NCI-H1436 (cell line): ENCODE data around the gene PSME2.

Experiments used
- DNase-seq: peaks from one replicate; lab custom pipeline; 2025; lab: John Stamatoyannopoulos, UW

The PSME2 gene

DNA sequence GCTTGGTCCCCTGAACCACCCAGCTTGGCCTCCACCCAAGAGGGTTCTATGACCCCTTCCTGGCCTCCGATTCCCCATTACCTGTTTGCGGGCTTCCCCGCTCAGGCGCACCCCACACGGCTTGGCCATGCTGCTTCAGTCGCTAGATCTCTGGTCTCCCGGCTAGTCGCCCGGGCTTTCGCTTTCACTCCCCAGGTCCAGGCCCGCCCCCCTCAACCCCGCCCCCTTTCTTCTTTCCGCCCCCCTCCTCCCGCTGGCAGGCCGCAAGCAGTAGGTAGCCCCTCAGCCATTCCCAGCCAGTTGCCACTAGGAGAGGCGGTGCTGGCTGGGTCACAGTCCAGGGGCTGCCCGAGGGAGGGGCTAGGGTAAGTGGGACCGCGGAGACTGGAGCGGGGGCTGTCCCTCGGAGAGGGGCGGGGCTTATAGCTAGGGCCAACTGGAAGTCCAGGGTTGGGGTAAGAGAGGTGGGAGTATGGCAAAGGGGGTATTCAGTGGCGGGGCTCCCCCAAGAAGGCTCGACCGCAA lies at the start of gene PSME2:
Gene PSME2, minus strand, starts transcription at position 158 of the 525 bp plus-strand sequence. Its CDS starts 29 bp downstream, at position 129.
- peak; percentile 96 for DNase-seq

DNA sequence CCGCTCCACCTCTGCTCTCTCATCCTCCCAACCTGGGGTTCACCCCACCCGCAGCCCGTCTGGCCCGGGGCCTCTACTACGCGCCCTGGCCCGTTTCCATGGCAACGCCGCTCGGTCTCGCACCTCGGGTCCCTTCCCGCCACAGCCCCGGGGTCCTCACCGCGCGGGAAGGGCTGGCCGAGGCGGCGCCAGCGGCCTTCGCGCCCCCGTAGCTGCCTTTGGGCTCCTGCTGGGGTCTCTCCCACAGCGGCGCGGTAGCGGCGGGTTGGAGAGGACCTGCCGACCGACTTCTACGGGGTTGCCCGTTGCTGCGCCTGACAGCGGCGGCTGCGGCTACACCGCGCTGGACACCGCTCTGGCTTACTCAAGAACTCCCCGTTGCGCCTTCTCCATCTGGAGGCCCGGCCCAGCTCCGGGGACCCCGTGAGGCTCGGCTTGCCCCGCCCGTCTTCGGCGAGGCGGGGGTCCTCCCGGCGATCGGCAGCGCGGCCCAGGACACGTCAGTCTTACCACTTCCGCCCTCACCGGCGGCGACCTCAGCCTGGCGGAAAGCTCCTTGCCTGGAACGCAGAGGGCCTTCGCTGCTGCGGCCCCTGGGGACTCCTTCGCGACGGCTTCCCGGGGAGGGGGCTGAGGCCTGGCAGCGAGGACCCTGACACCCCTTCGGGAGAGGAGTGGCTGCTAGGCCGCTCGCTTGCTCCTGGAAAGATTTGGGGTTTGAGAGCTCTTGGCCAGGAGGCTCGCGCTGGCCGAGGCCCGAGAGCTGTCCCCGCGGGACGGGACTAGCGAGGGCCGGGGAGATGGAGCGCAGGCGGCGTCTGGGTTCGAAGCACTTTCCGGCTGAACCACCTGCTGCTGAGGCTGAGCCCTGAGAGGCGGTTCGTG lies 49.0 kb upstream of the PSME2 start, which contains the start of gene TM9SF1:
Gene TM9SF1, minus strand, starts transcription at position 256 of the 885 bp plus-strand sequence. CDS start 422 bp downstream, outside the sequence.
- peak; percentile 82 for DNase-seq

DNA sequence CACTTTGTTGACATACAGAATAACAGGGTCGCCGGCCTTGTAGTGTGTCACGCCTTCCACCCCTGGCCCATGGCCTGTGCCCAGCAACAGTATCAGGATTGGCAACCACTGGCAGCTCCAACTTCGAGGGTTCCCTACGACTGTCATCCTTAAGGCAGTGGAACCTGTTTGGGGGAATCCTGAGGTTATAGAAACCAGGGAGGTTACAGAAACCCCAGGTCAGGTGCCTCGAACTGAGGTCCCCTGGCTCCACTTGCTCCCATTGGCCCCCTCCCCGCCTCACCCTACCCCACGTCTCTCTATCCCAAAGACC lies 48.4 kb upstream of the PSME2 start:
- no peak for DNase-seq

GRCh38 chr14:24194186-24194872 lies 47.9 kb upstream of the PSME2 start:
- no peak for DNase-seq

DNA sequence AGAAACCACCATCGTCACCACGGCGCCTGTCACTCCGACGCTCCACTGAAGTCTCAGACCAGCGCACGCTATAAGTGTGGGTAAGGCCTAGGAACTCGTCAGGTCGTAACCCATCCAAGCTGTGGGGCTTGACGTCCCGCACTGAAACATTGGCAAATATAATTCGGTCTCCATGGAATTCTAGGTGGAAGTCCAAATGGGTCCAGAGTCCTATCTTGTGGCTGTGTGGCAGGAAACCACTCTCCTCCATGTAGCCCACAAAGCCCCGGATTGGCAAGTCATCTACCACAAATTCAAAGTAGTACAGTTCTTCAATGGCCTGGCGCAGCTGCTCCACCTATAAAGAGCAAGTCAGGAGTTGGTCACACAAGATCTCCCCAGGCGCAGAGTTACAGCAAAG lies 46.5 kb upstream of the PSME2 start:
- DNase-seq, result no peak

- no peak for DNase-seq
Observed at GRCh38 chr14:24190416-24190815, 44.0 kb upstream of the PSME2 start.

DNA sequence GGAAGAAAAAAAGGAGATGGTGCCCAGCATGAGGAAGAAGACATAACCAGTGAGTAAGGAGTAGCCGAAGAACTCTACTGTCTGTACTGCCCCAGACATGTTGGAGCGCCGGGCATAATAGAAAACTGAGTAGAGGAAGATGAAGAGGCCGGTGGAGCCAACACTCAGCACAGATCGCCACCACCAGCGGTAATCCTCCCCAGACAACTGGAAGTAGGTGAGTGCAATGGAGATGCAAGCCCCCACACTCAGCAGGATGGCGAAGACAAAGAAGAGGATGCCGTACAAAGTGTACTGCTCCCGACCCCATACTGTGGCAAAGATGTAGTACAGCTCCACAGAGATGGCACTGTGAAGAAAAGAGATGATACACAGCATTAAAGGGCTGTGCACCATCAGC lies 43.0 kb upstream of the PSME2 start:
- no peak for DNase-seq

DNA sequence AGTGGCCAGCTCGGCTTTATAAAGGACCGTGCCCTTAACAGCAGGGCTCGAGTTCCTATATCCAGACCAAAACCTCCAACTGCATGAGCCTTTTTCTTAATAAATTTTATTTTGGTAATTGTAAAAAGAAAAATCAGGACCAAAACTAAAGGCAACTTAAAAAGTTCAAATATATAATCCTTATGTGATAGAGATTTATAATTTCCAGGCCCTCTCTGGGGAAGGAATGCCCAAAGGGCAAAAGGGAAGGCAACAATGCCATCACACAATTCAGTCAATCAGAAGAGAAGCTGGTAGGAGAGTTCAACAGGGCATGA lies 42.6 kb upstream of the PSME2 start:
- DNase-seq, result no peak

GRCh38 chr14:24188251-24189058 lies 42.0 kb upstream of the PSME2 start, which contains the start of gene IPO4:
IPO4 (minus strand) TSS chr14:24188816; CDS start chr14:24188787, 29 bp downstream.
- DNase-seq, result peak; percentile 95

- no peak for DNase-seq
Observed at GRCh38 chr14:24187539-24187915, 41.1 kb upstream of the PSME2 start.

DNA sequence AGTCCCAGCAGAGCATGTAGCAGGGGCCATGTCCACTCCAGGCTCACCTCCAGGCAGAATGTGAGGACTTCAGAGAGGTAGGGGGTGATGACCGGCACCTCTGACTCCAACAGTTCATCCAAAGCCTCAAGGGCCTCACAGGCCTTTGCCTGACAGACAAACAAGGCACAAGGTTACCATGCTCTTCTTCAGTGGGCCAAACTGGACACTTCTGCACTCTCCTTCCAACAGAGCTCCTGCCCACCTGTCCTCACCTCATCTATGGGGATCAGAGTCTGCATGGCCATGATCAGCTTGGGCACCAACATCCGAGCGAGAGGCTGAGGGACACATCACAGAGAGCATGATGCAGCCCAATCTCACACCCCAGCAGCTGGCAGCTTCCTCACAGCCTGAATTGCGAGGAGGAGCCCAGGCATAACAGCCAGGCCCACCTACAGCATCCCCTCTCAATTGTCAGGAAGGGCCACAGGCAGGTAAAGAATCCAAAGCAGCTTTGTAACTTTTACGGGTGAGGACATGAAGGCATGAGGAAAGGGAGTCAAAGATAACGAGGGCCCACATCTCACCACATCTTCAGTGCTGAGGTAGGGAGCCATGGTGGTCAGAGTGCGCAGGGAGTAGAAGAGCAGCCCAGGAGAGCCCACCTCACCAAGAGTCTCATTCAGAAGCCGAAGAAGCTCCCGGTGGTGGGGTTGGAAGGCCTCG lies 40.6 kb upstream of the PSME2 start:
- DNase-seq, result no peak

GRCh38 chr14:24185741-24186140 lies 39.3 kb upstream of the PSME2 start:
- no peak for DNase-seq

DNA sequence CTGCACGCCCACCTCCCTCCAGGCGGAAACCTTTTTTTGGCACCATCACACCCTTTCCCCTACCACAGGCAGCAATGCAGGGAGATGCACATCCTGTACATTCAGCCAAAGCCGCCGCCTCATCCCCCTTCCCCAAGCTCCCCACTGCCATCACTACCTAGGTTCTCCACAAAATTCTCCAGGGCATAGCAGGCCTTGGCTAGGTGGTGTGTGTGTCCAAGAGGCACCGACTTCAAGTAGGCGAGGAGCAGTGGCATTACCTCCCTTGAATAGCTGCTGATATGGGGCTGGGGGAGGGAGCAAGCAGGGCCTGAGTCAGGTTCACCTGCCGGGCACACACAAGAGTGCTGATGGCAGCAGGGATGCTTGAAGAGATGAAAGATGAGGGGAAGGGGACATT lies 38.6 kb upstream of the PSME2 start:
- DNase-seq, result no peak

DNA sequence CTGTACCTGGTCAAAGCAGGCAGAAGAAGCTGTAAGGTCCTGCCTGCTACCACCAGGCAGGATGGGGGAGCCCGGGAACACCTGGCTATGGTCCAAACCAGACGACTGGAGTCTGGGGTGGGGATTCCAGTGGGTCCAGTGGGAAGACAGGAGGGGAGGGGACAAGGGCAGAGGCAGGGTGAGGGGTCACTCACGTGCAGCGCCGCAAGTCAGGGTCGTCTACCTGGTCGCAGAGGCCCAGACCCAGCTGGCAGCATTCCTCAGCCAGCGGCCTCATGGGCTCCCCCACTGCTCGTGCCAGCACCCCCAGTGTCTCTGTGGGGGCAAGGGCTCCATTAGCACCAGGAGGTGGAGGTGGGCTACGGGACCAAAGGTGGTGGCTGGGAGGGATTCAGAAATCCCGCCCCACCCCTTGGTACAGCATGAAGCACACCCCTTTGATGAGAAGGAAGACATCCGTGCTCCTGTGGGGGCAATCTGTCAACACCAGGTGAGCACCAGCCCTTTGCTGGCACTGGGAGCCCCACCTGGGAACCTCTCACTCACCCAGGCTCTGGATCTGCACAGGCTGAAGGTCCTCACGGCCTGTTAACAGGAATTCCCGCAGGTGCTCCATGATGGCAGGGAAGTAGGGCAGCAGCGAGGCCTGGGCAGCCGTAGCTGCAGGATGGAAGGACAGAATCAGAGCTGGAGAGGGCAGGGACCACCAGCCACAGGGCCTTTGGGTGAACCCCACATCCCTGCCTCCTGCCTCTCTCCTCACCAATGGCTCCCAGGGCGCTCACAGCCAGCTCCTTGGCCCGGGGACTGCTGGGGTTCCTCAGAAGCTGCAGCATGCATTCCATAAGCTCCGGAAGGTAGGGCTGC lies 37.9 kb upstream of the PSME2 start:
- DNase-seq, result no peak

DNA sequence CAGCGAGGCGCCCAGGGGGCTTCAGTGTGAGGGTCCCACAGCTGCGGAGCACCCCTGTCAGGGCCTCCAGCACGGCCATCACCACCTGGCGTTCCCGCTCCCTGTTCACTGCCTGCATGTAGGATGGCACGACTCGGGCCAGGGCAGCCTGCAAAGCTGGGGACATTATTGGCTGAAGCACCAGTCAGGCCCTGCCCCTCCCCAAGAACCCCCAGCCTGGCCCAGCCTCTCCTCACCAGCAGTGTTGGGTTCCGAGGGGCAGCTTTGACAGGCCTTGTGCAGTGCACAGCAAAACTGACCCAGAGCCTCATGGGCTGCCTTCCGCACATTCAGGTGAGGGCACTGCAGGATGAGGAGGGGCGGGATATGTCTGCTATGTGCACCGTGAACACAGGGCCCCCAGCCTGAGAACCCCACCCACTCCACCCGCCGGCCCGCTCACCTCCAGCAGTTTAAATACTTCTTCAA lies 36.6 kb upstream of the PSME2 start:
- DNase-seq, result no peak

DNA sequence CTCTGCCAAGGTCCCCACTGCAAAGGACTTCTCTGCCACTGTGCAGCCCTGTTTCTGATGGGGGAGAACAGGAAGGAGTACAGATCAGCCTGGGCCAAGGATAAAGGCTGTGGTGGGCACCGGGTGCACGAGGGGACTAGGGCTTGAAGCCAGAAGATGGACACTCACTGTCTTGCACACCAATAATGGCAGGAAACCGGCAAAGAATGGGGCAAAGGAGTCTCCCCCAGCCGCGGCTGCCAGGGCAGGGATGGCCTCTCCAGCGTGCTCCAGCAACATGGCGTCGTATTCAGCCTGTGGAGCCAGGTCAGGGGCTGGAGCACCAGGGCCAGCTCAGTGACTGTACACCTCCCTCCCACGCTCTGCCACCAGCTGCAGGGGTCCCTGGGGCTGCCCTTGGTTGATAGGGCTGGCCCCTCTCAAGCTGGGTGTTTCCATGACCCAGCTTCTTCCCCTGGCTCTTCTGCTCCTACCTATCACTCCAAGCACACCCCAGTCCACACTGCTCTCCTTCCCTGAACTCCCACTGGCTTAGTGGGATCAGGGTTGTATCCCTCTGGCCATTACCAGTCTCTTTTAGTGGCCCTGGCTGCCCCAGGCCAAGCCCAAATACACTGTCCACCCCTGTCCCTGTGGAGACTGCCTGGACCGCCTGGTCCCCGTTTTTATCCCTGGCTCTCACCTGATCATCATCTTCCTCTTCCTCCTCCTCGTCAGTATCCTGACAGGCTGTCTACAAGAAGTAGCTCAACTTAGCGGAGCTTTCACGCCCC lies 35.9 kb upstream of the PSME2 start:
- no peak for DNase-seq

DNA sequence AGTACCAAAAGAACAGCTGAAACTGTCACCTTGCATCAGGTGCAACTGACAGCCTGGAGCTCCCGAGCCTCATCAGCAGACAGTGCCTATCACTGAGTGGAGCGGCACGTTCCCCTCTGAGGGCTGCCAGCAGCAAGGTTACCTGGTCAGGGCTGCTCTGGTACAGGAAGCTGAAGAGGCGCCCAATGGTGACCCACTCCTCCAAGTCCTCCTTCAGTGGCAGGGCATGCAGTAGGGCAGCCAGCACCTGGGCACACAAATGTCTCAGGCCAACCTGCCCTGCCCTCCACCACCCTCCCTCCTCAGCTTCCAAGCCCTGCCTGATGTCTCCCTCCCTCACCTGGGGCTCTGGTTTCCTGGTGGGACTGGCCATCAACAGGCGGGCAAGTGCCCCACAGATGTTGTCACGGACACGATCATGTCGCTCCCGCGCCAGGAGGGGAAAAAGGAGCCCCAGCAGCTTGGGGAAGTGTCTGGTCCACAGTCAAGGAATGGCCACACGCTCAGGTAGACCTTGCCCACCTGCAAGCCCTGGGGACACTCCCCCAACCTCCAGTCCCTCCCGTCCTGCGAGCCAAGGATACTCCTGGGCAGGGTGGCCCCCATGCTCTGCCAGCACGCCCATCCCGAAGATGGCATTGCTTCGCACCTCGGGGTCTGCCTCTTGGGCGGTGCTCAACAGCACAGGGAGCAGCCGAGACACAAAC lies 35.1 kb upstream of the PSME2 start:
- DNase-seq, result no peak

- no peak for DNase-seq
Observed at GRCh38 chr14:24179961-24180796, 33.8 kb upstream of the PSME2 start.
